B cell (primary cell): Measurements from ENCODE around the gene FAM236C. TPM values are rescaled to one million over a fixed set of nuclear protein-coding genes. Genes with fewer than 3 reads are reported as not detected.
"Not testable (repeated sequence)": the region's sequence is repeated elsewhere in the genome, so short reads cannot be mapped to it uniquely, and the experiment has no call there.

Experiments used
- ATAC-seq: fragments of 200-7000 bp; cut with Tn5 transposase; one replicate; pipeline ENCODE4 v1.10.0; 2021; ENCODE audit warnings: low read depth, mild to moderate bottlenecking, moderate number of reproducible peaks, moderate library complexity
- CTCF ChIA-PET: fragments of 350-600 bp; sonication (Branson Sonifier 250); formaldehyde crosslinking; loops from one replicate; lab custom pipeline; 2021; ENCODE audit warnings: antibody characterized with exemption, inconsistent platforms; lab: Charles Lee
- POLR2A ChIA-PET: fragments of 350-600 bp; sonication (Branson Sonifier 250); formaldehyde crosslinking; loops from one replicate; lab custom pipeline; 2021; ENCODE audit warnings: antibody characterized with exemption; lab: Charles Lee
- DNase-seq: peaks from one replicate; pipeline ENCODE4 v3.0.0; 2013
- H2AFZ ChIP-seq: 2 replicates; pipeline ENCODE4 v1.6.1; 2012; ENCODE audit warnings: mild to moderate bottlenecking, low read depth, low read length; ENCODE audit not compliant: insufficient read depth, poor library complexity, severe bottlenecking
- H3K27ac ChIP-seq, 2 donors: 1 replicate in 1 of 2; 2 replicates in 1 of 2; pipeline ENCODE4 v1.5.1; 2012 to 2013; ENCODE audit warnings: low read length in 2 of 2, mild to moderate bottlenecking in 2 of 2, moderate library complexity in 1 of 2
- H3K27me3 ChIP-seq, 4 experiments: fragments of 200-600 bp in 1 of 4; sonication (generic) in 1 of 4; replicated peaks in 1 of 4; 1 replicate in 2 of 4; 2 replicates in 2 of 4; pipeline versions ENCODE4 v1.6.1 to v1.7.0; 2013 to 2016; ENCODE audit warnings: low read length in 3 of 4, mild to moderate bottlenecking in 2 of 4, mixed read lengths in 1 of 4, moderate library complexity in 1 of 4; ENCODE audit not compliant: insufficient read depth in 4 of 4, control insufficient read depth in 3 of 4; ENCODE audit errors: control extremely low read depth in 1 of 4
- H3K36me3 ChIP-seq, 2 experiments: replicated peaks in 1 of 2; 1 replicate in 1 of 2; 2 replicates in 1 of 2; pipeline versions ENCODE4 v1.6.1 to v1.7.1; 2013; ENCODE audit warnings: low read length in 1 of 2; ENCODE audit not compliant: insufficient read depth in 2 of 2, control insufficient read depth in 1 of 2; ENCODE audit errors: control extremely low read depth in 1 of 2, extremely low read depth in 1 of 2
- H3K4me1 ChIP-seq, 2 donors: fragments of 200-600 bp in 1 of 2; sonication (generic) in 1 of 2; 1 replicate in 1 of 2; 2 replicates in 1 of 2; pipeline versions ENCODE4 v1.5.1 to v1.6.1; 2013 to 2017; ENCODE audit warnings: low read length in 2 of 2; ENCODE audit not compliant: control insufficient read depth in 2 of 2, insufficient read depth in 2 of 2
- H3K4me2 ChIP-seq: replicated peaks from 2 replicates; pipeline ENCODE3; 2012; ENCODE audit warnings: mild to moderate bottlenecking, low read depth, low read length; ENCODE audit not compliant: poor library complexity, severe bottlenecking
- H3K4me3 ChIP-seq, 5 experiments: fragments of 200-600 bp in 1 of 5; sonication (generic) in 1 of 5; 1 replicate in 3 of 5; 2 replicates in 2 of 5; pipeline versions ENCODE4 v1.5.1 to v1.7.0; 2011 to 2016; ENCODE audit warnings: low read length in 4 of 5, mild to moderate bottlenecking in 4 of 5, low read depth in 2 of 5, control low read depth in 1 of 5, moderate library complexity in 1 of 5; ENCODE audit not compliant: insufficient read depth in 1 of 5; ENCODE audit errors: control extremely low read depth in 1 of 5, extremely low read depth in 1 of 5
- H3K79me2 ChIP-seq: fragments of 200-600 bp; sonication (generic); one replicate; pipeline ENCODE4 v1.6.0; 2016; ENCODE audit warnings: low read length; ENCODE audit not compliant: control insufficient read depth, insufficient read depth
- H3K9ac ChIP-seq: fragments of 200-600 bp; sonication (generic); 2 replicates; pipeline ENCODE4 v1.6.1; 2017; ENCODE audit warnings: mild to moderate bottlenecking, low read length, moderate library complexity
- H3K9me3 ChIP-seq, 3 donors: one replicate each; pipeline versions ENCODE4 v1.6.1 to v1.7.1; 2013; ENCODE audit warnings: low read length in 2 of 3; ENCODE audit not compliant: control insufficient read depth in 2 of 3, insufficient read depth in 1 of 3; ENCODE audit errors: control extremely low read depth in 1 of 3
- H4K20me1 ChIP-seq: 2 replicates; pipeline ENCODE4 v1.6.0; 2012; ENCODE audit warnings: mild to moderate bottlenecking, low read length; ENCODE audit not compliant: insufficient read depth, control insufficient read depth, poor library complexity, severe bottlenecking
- H3K27ac Mint-ChIP-seq: one replicate; pipeline ENCODE4 v1.8.0; 2021; ENCODE audit warnings: mixed read lengths
- H3K27me3 Mint-ChIP-seq: one replicate; pipeline ENCODE4 v1.8.0; 2021; ENCODE audit warnings: mixed read lengths
- H3K4me1 Mint-ChIP-seq: one replicate; pipeline ENCODE4 v1.8.0; 2021; ENCODE audit warnings: mixed read lengths
- H3K4me3 Mint-ChIP-seq: one replicate; pipeline ENCODE4 v1.8.0; 2021; ENCODE audit warnings: mixed read lengths
- H3K9me3 Mint-ChIP-seq: one replicate; pipeline ENCODE4 v1.8.0; 2022; ENCODE audit warnings: mixed read lengths; ENCODE audit not compliant: insufficient read depth
- WGBS: methylation state at CpG from one replicate; pipeline ENCODE4 v1.1.5; 2013; ENCODE audit warnings: missing lambda C conversion rate; ENCODE audit not compliant: insufficient coverage; 5-methylcytosine and 5-hydroxymethylcytosine counted together
- intact Hi-C: fragments of 100-400 bp; cut with micrococcal nuclease; formaldehyde crosslinking; loops from one replicate; pipeline ENCODE4 v1.10.0; 2022
- polyA plus RNA-seq: library from polyadenylated mRNA; depleted of rRNA; stranded (reverse); fragments of >200 nt; gene quantifications from 2 replicates; pipeline ENCODE4 v1.2.3, GENCODE V29; 2012
- total RNA-seq, 2 donors: library from RNA; stranded (reverse); fragments of 120-200 nt in 1 of 2; gene quantifications; 1 replicate in 1 of 2; 2 replicates in 1 of 2; pipeline versions ENCODE4 v1.2.3 to v1.2.4, GENCODE V29; 2013 to 2022

FAM236C gene
- total and polyA plus RNA-seq, 2 donors (not counting 1 experiment from before 2014, with no cell fraction given) = not detected

DNA sequence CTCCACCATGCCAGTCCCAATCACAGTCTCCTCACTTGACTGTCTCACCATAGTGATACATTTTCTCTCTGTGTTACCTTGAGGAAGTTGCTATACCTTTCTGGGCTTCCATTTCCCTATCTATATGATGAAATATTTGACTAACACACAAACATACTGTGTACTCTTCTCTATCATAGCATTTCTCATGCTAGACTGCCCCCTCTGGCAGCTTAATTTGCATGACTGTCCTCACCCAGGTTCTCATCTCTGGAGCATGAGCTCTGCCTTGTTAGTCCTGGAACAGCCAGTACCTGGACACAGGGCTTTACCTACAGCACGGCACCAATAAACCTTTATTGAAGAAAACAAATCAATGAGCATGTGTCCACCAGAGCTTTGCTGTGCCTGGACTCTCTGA lies 19.9 kb downstream of the FAM236C start:
- POLR2A ChIA-PET, CTCF ChIA-PET, H3K79me2 ChIP-seq, H3K4me3 ChIP-seq, H3K9me3 ChIP-seq, DNase-seq, H3K27me3 ChIP-seq, H4K20me1 ChIP-seq, H2AFZ ChIP-seq, H3K27me3 Mint-ChIP-seq, ATAC-seq, H3K4me3 Mint-ChIP-seq, H3K4me1 ChIP-seq, H3K9ac ChIP-seq, H3K4me2 ChIP-seq, H3K36me3 ChIP-seq, H3K27ac Mint-ChIP-seq, intact Hi-C loops, H3K27ac ChIP-seq, H3K9me3 Mint-ChIP-seq, H3K4me1 Mint-ChIP-seq: not testable (repeated sequence)
- WGBS = no CpG with 5 or more reads among the region's 1 CpG

DNA sequence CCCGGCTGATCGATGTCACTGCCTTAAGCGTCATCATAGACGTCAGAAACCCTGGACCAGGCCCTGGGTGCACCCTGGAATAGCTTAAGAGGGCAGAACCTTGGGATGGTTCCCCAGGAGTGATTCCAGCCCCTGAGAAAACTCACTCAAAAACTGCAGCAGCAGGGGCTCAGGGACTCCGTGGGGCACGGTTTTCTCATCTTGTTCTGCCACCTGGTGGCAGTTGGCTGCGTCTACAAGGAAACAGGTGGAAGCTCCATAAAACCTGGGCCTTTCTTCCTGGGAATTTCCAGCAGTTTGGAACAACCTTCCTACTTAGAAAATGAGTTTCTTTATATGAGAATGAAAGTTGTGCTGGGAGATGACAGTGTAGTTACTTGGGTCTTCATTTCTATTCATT lies 24.0 kb downstream of the FAM236C start:
- H2AFZ ChIP-seq, DNase-seq, intact Hi-C loops, H3K36me3 ChIP-seq, H4K20me1 ChIP-seq, ATAC-seq, H3K4me1 ChIP-seq, H3K27me3 ChIP-seq, H3K27ac ChIP-seq, H3K9ac ChIP-seq, CTCF ChIA-PET, H3K4me3 Mint-ChIP-seq, H3K4me1 Mint-ChIP-seq, POLR2A ChIA-PET, H3K4me2 ChIP-seq, H3K9me3 ChIP-seq, H3K27ac Mint-ChIP-seq, H3K27me3 Mint-ChIP-seq, H3K4me3 ChIP-seq, H3K9me3 Mint-ChIP-seq, H3K79me2 ChIP-seq: not testable (repeated sequence)
- WGBS = no CpG with 5 or more reads among the region's 7 CpGs

DNA sequence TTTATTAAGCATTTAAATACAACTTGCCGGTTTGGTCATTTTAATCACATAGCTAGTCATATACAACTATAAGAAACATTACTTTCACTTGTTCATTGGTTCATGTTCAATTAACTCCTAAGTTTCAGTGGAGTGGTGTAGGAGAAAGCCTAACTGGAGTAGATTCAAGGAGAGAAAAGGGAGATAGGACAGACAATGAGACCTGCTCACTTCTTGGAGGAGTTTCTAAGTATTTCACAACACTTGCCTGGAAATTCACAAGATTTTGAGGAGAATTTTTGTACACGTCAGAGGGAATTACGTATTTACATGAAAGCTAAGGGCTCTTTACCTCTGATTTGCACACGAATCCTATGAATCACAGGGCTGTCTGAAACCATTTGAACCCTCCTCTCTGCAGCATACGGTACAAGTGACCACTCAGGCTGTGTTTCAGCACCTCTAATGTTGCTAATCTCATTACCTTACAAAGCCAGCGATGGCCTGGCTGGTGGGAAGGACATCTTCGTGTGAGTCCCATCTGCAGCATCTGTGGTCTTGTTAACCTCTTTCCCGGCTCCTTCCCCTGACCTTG lies 24.6 kb downstream of the FAM236C start:
- ATAC-seq, H3K27ac Mint-ChIP-seq, H3K27me3 Mint-ChIP-seq, H3K4me2 ChIP-seq, H3K4me3 Mint-ChIP-seq, H3K27ac ChIP-seq, H3K4me1 ChIP-seq, H3K9ac ChIP-seq, H3K27me3 ChIP-seq, H3K4me1 Mint-ChIP-seq, H2AFZ ChIP-seq, H4K20me1 ChIP-seq, POLR2A ChIA-PET, H3K79me2 ChIP-seq, H3K9me3 ChIP-seq, H3K36me3 ChIP-seq, H3K4me3 ChIP-seq, intact Hi-C loops, CTCF ChIA-PET, DNase-seq, H3K9me3 Mint-ChIP-seq: not testable (repeated sequence)
- no CpG with 5 or more reads among the region's 8 CpGs for WGBS

- H3K27ac ChIP-seq, H2AFZ ChIP-seq, H3K4me3 ChIP-seq, H3K4me1 Mint-ChIP-seq, DNase-seq, H3K4me1 ChIP-seq, H3K9ac ChIP-seq, CTCF ChIA-PET, POLR2A ChIA-PET, H3K4me3 Mint-ChIP-seq, H3K9me3 Mint-ChIP-seq, H3K27me3 ChIP-seq, H3K79me2 ChIP-seq, H3K4me2 ChIP-seq, ATAC-seq, H3K9me3 ChIP-seq, intact Hi-C loops, H3K36me3 ChIP-seq, H4K20me1 ChIP-seq, H3K27ac Mint-ChIP-seq, H3K27me3 Mint-ChIP-seq: not testable (repeated sequence)
- WGBS = no CpG with 5 or more reads among the region's 15 CpGs
These were observed 25.5 kb downstream of the FAM236C start, which contains the start of gene FAM236A for GRCh38 chrX:72937906-72938305. TSS of gene FAM236A (plus strand) at chrX:72938206. CDS start at chrX:72938263, 57 bp downstream.
